ENCODE results near the gene DDI1.
A peak's percentile ranks its signal among the peaks of the same experiment; 100 is the strongest.

The DDI1 gene

DNA sequence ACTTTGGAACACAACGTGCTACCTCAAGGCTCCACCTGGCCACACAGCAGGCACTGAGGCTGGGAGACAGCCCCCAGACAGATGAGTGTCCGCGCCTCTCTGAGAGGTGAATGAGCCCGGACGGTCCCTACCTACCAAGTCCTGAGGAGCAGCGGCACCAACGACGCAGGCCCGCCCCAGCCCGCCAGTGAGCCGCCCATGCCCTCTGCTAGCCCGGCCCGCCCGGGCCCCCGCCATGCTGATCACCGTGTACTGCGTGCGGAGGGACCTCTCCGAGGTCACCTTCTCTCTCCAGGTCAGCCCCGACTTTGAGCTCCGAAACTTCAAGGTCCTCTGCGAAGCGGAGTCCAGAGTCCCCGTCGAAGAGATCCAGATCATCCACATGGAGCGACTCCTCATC, at the start of gene DDI1:
TSS of gene DDI1 (plus strand) at position 53 of the 400 bp plus-strand sequence. CDS start at position 236, 183 bp downstream.
- in situ Hi-C loops (cut with HindIII; ENCODE audit: low pct_ligation_motif_present, low sequenced_read_pairs): no loop called here
- no peak within 1 kb of the TSS for H3K4me3 ChIP-seq (ENCODE audit: low read depth, low read length)
- H3K36me3 ChIP-seq (replicated peaks): no peaks in the 10 kb centered on the region
- no peak for DNase-seq
- H3K27me3 ChIP-seq (replicated peaks): no peaks in the 10 kb centered on the region
- H3K27ac ChIP-seq: no peak within 1 kb of the TSS
- TF ChIP-seq, protein P1, sequence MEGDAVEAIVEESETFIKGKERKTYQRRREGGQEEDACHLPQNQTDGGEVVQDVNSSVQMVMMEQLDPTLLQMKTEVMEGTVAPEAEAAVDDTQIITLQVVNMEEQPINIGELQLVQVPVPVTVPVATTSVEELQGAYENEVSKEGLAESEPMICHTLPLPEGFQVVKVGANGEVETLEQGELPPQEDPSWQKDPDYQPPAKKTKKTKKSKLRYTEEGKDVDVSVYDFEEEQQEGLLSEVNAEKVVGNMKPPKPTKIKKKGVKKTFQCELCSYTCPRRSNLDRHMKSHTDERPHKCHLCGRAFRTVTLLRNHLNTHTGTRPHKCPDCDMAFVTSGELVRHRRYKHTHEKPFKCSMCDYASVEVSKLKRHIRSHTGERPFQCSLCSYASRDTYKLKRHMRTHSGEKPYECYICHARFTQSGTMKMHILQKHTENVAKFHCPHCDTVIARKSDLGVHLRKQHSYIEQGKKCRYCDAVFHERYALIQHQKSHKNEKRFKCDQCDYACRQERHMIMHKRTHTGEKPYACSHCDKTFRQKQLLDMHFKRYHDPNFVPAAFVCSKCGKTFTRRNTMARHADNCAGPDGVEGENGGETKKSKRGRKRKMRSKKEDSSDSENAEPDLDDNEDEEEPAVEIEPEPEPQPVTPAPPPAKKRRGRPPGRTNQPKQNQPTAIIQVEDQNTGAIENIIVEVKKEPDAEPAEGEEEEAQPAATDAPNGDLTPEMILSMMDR (IDR thresholded peaks at IDR 0.05; ENCODE audit: low read depth, low read length, missing control alignments): no peak

DNA sequence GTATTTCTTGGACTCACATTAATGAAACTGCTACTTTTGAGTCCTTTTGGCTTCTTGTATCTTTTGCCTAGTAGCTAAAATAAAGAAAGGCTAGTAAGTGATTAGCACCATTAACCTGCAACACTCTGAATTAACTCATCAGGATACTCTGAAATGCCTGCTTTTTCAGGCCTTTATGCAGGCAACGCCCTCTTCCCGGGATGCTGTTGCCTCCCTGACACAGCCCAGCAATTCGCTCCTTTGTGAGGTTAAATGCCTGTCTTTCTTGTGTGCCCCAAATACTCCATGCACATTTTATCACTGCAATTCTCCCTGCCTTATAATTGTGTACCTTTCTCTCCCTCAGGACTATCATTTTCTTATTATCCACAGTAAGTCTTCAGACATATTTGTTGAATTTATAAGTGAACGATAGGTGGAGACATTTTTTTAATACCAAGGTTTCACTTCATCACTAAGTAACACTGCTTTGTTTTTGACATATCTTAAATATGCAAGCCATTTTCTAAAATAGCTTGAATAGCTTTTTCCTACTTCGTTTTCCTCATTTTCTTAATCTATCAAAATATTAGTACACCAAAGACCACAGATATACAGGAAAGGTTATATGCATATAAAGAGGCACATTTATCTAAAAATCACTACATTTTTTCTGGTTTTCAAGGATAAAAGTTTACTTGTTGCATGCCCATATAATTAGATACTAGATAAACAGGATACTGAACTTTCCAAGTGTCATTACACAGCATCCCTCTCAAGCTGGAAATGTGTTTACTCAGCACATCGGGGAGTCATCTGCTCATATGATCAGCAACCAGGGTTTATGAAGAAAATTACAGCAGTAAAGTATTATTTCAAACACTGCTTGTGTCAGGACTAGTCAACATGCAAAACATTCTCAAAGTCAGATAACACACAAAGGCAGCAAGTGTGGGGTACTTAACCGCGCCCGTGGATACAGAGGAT, 48.5 kb upstream of the DDI1 start:
- Histone ChIP-seq H3K36me3 (replicated peaks) (no peaks in the 10 kb centered on the region), H3K27ac (no peak overlapping the region), H3K27me3 (replicated peaks) (no peaks in the 10 kb centered on the region), H3K4me3 (ENCODE audit: low read depth, low read length) (no peak overlapping the region)
- in situ Hi-C loops (cut with HindIII; ENCODE audit: low pct_ligation_motif_present, low sequenced_read_pairs): no loop called here
- DNase-seq: no peak
- TF ChIP-seq, protein P1 (IDR thresholded peaks at IDR 0.05; ENCODE audit: low read depth, low read length, missing control alignments): no peak

DNA sequence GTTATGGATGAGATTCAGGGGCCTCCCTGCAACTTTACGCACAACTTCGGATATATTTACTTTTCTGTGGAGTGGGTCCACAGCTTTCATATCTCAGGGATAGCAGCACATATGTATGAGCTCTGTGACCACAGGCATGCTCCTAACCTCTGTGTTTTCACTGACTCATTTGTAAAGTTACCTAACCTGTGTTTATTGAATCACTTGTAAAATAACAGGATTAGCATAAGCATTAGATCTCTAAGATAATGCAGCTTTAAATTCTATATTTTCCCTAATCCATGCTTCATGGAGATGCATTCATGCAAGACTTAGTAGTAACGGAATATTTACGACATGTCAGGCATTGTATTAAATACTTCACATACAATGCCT, 47.9 kb upstream of the DDI1 start:
- no peak overlapping the region for H3K4me3 ChIP-seq (ENCODE audit: low read depth, low read length)
- DNase-seq: peak; percentile 60
- H3K36me3 ChIP-seq (replicated peaks): no peaks in the 10 kb centered on the region
- TF ChIP-seq, protein P1 (IDR thresholded peaks at IDR 0.05; ENCODE audit: low read depth, low read length, missing control alignments): no peak
- in situ Hi-C loops (cut with HindIII; ENCODE audit: low pct_ligation_motif_present, low sequenced_read_pairs): no loop called here
- no peaks in the 10 kb centered on the region for H3K27me3 ChIP-seq (replicated peaks)
- H3K27ac ChIP-seq: no peak overlapping the region

DNA sequence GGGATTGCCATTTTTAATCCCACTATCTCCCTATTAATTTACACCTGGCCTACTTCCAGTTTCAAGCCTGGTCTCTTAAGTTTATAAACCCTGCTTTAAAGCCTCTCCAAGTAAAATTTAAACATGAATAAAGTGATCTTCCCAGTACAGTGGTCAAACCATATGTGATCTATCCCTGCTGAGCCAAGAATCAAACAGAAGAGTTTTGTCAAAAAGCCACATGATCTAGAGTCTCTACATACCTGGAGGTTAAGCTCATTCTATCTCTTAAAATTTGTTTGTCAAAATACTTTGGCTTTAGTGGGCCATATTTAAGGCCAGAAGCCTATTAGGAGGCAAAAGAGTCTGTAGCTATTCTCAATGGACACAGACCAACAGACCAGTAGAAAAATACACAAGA, 42.9 kb upstream of the DDI1 start:
- in situ Hi-C loops (cut with HindIII; ENCODE audit: low pct_ligation_motif_present, low sequenced_read_pairs): no loop called here
- Histone ChIP-seq H3K4me3 (ENCODE audit: low read depth, low read length) (no peak overlapping the region), H3K27ac (no peak overlapping the region), H3K27me3 (replicated peaks) (no peaks in the 10 kb centered on the region), H3K36me3 (replicated peaks) (no peaks in the 10 kb centered on the region)
- DNase-seq: no peak
- TF ChIP-seq, protein P1 (IDR thresholded peaks at IDR 0.05; ENCODE audit: low read depth, low read length, missing control alignments): no peak

DNA sequence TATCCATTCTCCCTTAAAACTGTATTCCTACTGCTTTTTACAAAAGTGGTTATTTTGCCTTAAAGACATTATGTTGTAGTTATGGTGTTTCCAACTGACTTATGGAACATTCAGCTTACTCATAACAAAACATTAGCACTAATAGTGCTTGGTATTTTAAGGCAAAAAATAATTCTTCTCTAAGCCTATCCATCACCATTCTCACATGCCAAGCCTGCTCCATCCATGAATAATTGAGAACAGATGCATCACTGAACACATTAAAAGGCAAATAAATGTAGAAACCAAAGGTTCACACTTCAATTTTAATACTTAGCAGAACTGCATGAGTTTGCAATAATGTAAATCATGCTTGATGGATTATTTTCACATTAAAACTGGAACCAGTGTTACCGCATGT, 42.3 kb upstream of the DDI1 start:
- Histone ChIP-seq H3K27me3 (replicated peaks) (no peaks in the 10 kb centered on the region), H3K27ac (no peak overlapping the region), H3K36me3 (replicated peaks) (no peaks in the 10 kb centered on the region), H3K4me3 (ENCODE audit: low read depth, low read length) (no peak overlapping the region)
- DNase-seq: no peak
- TF ChIP-seq, protein P1 (IDR thresholded peaks at IDR 0.05; ENCODE audit: low read depth, low read length, missing control alignments): no peak
- in situ Hi-C loops (cut with HindIII; ENCODE audit: low pct_ligation_motif_present, low sequenced_read_pairs): no loop called here

Data from brain microvascular endothelial cell (primary cell).